Measurements from ENCODE around the gene BABAM2.
A peak's percentile ranks its signal among the peaks of the same experiment; 100 is the strongest.
"Not testable (repeated sequence)": the region's sequence is repeated elsewhere in the genome, so short reads cannot be mapped to it uniquely, and the experiment has no call there.

The BABAM2 gene

GRCh38 chr2:27881815-27882583 is 8.5 kb upstream of the BABAM2 start:
- not testable (repeated sequence) for DNase-seq

- not testable (repeated sequence) for DNase-seq
These were observed 8.0 kb upstream of the BABAM2 start for GRCh38 chr2:27882584-27882922.

GRCh38 chr2:27884601-27885000 is 5.9 kb upstream of the BABAM2 start:
- no peak for DNase-seq

- no peak for DNase-seq
These were observed 5.3 kb upstream of the BABAM2 start for GRCh38 chr2:27885234-27885633.

- DNase-seq: no peak
These were observed 4.9 kb upstream of the BABAM2 start for GRCh38 chr2:27885661-27886060.

GRCh38 chr2:27886322-27886721 is 4.2 kb upstream of the BABAM2 start:
- DNase-seq: no peak

GRCh38 chr2:27887111-27887510 is 3.4 kb upstream of the BABAM2 start:
- DNase-seq: no peak

- no peak for DNase-seq
These were observed 2.7 kb upstream of the BABAM2 start for GRCh38 chr2:27887830-27888229.

- DNase-seq: no peak
These were observed 1.7 kb upstream of the BABAM2 start for GRCh38 chr2:27888790-27889189.

- no peak for DNase-seq
These were observed 769 bp upstream of the BABAM2 start for GRCh38 chr2:27889774-27890145.

- DNase-seq: peak; percentile 61
These were observed 569 bp downstream of the BABAM2 start for GRCh38 chr2:27890924-27891672.

GRCh38 chr2:27891673-27892105 is 1.2 kb downstream of the BABAM2 start:
- DNase-seq: no peak

- no peak for DNase-seq
These were observed 2.5 kb downstream of the BABAM2 start for GRCh38 chr2:27893006-27893405.

GRCh38 chr2:27897717-27898116 is 7.2 kb downstream of the BABAM2 start:
- DNase-seq: no peak

- DNase-seq: no peak
These were observed 10.7 kb downstream of the BABAM2 start for GRCh38 chr2:27901234-27901633.

- DNase-seq: no peak
These were observed 11.6 kb downstream of the BABAM2 start for GRCh38 chr2:27902098-27902497.

- DNase-seq: no peak
These were observed 12.5 kb downstream of the BABAM2 start for GRCh38 chr2:27903018-27903417.

GRCh38 chr2:27903649-27904404 is 13.3 kb downstream of the BABAM2 start:
- no peak for DNase-seq

GRCh38 chr2:27904405-27904665 is 13.8 kb downstream of the BABAM2 start:
- no peak for DNase-seq

GRCh38 chr2:27906074-27906473 is 15.5 kb downstream of the BABAM2 start:
- DNase-seq: no peak

GRCh38 chr2:27907547-27907946 is 17.0 kb downstream of the BABAM2 start:
- DNase-seq: no peak

- DNase-seq: no peak
These were observed 19.4 kb downstream of the BABAM2 start for GRCh38 chr2:27909901-27910300.

GRCh38 chr2:27911458-27912210 is 21.1 kb downstream of the BABAM2 start:
- DNase-seq: no peak

Data from amniotic stem cell (primary cell).